Measurements from ENCODE around the gene SLAMF7. TPM values are rescaled to one million over a fixed set of nuclear protein-coding genes. Genes with fewer than 3 reads are reported as not detected.

Gene SLAMF7
- total RNA-seq, 1 donor from 2014 or later = 0.50 TPM

GRCh38 chr1:160742428-160743127, 3.5 kb downstream of the SLAMF7 start:
- intact Hi-C loops (cut with micrococcal nuclease) = no loop called here
- ATAC-seq = no peak

GRCh38 chr1:160743266-160743665, 4.2 kb downstream of the SLAMF7 start:
- intact Hi-C loops (cut with micrococcal nuclease) = no loop called here
- ATAC-seq = no peak
- DNase-seq = no peak

More at GRCh38 chr1:160742428-160743127, 3.5 kb downstream of the SLAMF7 start:
- DNase-seq = no peak

GRCh38 chr1:160744199-160744851, 5.3 kb downstream of the SLAMF7 start:
- intact Hi-C loops (cut with micrococcal nuclease) = no loop called here
- ATAC-seq = no peak
- no peak for DNase-seq

GRCh38 chr1:160744852-160745520, 5.9 kb downstream of the SLAMF7 start:
- intact Hi-C loops (cut with micrococcal nuclease) = no loop called here
- DNase-seq = no peak
- no peak for ATAC-seq

- DNase-seq = no peak
- no peak for ATAC-seq
- intact Hi-C loops (cut with micrococcal nuclease) = no loop called here
Measured at GRCh38 chr1:160745551-160745950, 6.5 kb downstream of the SLAMF7 start.

- intact Hi-C loops (cut with micrococcal nuclease) = no loop called here
- DNase-seq (no peak), ATAC-seq (no peak)
Measured at GRCh38 chr1:160746836-160747500, 7.9 kb downstream of the SLAMF7 start.

- ATAC-seq (no peak), DNase-seq (no peak)
- intact Hi-C loops (cut with micrococcal nuclease) = no loop called here
Measured at GRCh38 chr1:160747717-160748116, 8.7 kb downstream of the SLAMF7 start.

- ATAC-seq = no peak
- intact Hi-C loops (cut with micrococcal nuclease) = no loop called here
- no peak for DNase-seq
Measured at GRCh38 chr1:160748181-160748877, 9.3 kb downstream of the SLAMF7 start.

GRCh38 chr1:160748878-160749269, 9.8 kb downstream of the SLAMF7 start:
- intact Hi-C loops (cut with micrococcal nuclease) = no loop called here
- no peak for DNase-seq
- ATAC-seq = no peak

- ATAC-seq (no peak), DNase-seq (no peak)
- intact Hi-C loops (cut with micrococcal nuclease) = no loop called here
Measured at GRCh38 chr1:160750608-160751007, 11.6 kb downstream of the SLAMF7 start.

GRCh38 chr1:160752406-160752805, 13.4 kb downstream of the SLAMF7 start:
- intact Hi-C loops (cut with micrococcal nuclease) = no loop called here
- ATAC-seq (no peak), DNase-seq (no peak)

GRCh38 chr1:160752924-160753323, 13.9 kb downstream of the SLAMF7 start:
- ATAC-seq = no peak
- intact Hi-C loops (cut with micrococcal nuclease) = no loop called here

GRCh38 chr1:160753594-160753993, 14.5 kb downstream of the SLAMF7 start:
- intact Hi-C loops (cut with micrococcal nuclease) = no loop called here
- ATAC-seq (no peak), DNase-seq (no peak)

More at GRCh38 chr1:160752924-160753323, 13.9 kb downstream of the SLAMF7 start:
- DNase-seq = no peak

GRCh38 chr1:160755461-160755860, 16.4 kb downstream of the SLAMF7 start:
- no peak for ATAC-seq
- intact Hi-C loops (cut with micrococcal nuclease) = no loop called here
- no peak for DNase-seq

GRCh38 chr1:160755911-160756848, 17.1 kb downstream of the SLAMF7 start:
- intact Hi-C loops (cut with micrococcal nuclease) = no loop called here
- ATAC-seq (no peak), DNase-seq (no peak)

GRCh38 chr1:160756849-160757201, 17.8 kb downstream of the SLAMF7 start:
- DNase-seq (no peak), ATAC-seq (no peak)
- intact Hi-C loops (cut with micrococcal nuclease) = no loop called here

GRCh38 chr1:160758521-160758920, 19.5 kb downstream of the SLAMF7 start:
- intact Hi-C loops (cut with micrococcal nuclease) = no loop called here
- DNase-seq (no peak), ATAC-seq (no peak)

- intact Hi-C loops (cut with micrococcal nuclease) = no loop called here
- ATAC-seq (no peak), DNase-seq (no peak)
Measured at GRCh38 chr1:160759740-160760139, 20.7 kb downstream of the SLAMF7 start.
